Measurements from ENCODE around the gene DNAH17.

The DNAH17 gene

GRCh38 chr17:78408476-78409050, 168.6 kb downstream of the DNAH17 start:
- no peak for DNase-seq

DNA sequence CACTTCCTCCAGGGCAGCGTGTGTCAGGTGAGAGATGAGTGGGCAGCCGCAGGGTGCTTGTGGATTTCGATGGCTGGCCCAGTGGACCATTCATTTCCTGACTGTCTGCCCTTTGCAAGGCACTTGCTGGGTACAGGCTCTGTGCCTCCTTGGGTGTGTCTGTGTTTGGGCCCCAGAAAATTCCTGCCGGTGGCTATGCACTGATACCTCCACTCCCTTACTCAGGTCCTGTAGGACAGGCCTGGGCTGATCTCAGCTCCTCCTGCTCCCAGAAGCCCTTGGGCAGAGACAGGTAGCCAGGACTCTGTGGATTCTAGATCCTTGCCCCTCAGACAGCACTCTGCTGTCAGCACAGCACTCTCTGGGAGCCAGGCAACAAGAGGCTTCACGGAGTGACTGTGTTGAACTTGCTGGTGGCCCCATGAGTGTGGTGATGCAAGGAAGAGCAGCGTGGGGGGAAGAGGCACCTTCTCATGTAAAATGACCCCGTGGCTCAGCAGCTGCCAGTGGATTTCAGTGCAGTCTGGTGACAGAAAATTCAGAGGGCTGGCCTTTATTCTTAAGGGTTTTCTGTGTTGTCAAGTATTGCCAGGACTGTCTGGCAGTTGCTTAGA, 169.7 kb downstream of the DNAH17 start:
- no peak for DNase-seq

DNA sequence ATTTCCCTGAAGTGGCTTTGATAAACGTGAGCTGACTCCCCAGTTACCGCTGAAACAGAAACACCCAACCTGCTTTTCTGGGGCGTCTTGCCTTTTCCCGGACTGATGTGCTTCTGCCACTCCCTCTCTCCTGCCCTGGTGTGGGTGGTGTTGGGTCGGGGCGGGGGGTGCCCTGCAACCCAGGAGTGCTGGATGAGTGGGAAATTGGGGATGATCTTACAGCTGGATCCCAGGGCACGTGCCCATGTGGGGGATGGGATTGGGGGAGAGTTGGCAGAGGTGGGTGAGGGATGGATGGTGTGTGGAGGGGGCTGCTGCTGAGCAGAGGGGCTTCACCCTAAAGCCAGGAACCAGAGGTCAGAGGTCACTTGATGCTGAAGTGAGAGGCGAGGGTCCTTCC, 170.3 kb downstream of the DNAH17 start:
- no peak for DNase-seq

DNA sequence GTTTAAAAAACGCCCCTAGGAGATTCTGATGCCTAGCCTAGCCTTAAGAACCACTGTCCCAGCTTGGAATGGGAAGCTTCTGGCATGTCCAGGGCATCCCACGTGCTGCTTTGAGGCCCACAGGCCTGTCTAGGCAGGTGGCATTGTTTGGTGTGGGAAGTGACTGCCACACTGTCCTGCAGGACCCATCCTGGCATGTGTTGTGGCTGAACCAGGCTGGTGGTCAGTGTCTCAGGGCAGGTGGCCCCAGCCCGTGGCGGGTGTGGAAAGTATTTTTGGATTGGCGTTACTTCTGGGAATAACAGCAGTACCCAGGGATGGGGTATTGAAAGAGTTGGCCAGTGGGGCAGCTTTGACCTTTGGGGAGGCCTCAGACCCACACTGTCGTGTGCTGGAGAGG, 170.8 kb downstream of the DNAH17 start:
- DNase-seq: no peak

GRCh38 chr17:78403822-78404221, 173.4 kb downstream of the DNAH17 start:
- no peak for DNase-seq

GRCh38 chr17:78401891-78402290, 175.3 kb downstream of the DNAH17 start:
- DNase-seq: no peak

DNA sequence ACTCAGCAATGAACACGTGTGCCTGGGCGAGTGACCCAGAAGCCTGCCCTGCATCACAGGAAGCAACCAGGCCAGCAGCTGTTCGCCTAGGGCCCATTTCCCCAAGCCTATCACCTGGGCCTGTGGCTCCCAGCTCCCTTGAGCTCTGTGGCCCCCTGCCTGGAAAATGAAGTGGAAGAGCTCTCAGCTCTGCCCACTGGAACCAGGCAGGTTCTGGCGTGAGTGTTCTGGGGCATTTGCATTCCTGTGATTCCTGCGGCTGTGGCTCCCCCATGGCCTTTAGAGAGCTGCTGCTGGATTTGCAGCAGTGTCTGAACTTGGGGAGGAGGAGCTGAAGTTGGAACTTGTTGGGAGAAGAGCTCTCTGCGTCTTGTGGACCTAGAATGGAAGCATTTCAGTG, 175.9 kb downstream of the DNAH17 start:
- DNase-seq: peak; percentile 57

GRCh38 chr17:78400581-78401240, 176.5 kb downstream of the DNAH17 start:
- no peak for DNase-seq

DNA sequence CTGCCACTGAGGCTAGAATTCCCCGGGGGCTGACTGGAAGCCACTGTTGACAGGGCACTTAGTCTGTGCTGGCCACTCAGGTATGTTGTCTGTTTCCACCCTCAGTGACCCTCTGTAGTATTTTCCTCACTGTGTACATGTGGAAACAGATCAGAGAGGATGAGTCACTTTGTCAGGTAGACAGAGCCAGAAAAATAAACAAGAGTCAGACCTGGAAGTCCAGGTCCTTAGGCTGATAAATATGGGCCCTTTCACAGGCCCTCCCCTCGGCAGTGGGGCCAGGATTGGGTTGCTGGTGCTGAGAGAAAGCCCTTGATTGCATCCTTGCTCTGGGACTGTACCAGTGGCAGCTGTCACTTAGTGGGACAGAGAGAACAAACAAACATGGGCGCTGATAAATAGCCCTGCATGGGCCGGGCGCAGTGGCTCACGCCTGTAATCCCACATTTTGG, 177.5 kb downstream of the DNAH17 start:
- DNase-seq: no peak

GRCh38 chr17:78399028-78399692, 178.0 kb downstream of the DNAH17 start:
- no peak for DNase-seq

DNA sequence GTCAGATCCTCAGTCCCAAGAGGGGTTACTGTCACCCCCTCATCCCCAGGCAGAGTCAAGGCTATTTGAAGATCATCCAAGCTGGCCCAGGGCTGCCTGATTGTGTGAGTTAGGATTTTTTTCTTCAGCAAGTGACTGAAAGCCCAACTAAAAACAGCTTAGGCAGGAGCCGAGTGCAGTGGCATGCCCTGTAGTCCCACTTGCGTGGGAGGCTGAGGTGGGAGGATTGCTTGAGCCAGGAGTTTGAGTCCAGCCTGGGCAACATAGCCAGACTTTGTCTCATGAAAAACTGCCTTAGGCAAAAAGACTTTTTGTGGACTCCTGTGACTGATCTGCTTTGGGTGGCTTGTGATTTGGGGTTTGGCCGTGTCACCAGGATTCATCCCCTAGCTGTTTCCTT, 178.8 kb downstream of the DNAH17 start:
- DNase-seq: no peak

DNA sequence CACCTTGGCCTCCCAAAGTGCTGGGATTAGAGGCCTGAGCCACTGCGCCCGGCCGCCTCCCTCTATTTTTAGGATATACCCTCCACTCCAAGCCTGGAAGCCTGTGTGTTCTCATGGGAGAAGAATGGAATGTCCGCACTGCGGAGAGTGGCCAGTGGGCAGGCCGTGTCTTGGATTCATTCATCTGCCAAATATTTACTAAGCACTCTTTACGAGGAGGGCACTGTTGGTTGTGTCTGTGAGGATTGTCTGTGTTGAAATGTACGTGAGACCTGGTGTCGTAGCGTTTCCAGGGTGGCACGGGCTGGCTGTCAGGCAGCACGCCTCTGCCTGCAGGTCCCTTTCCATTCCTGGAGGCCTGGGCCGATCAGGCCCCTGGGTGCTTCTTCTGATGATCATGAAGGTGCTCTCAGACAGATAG, 179.5 kb downstream of the DNAH17 start:
- DNase-seq: peak; percentile 50

GRCh38 chr17:78396441-78397337, 180.5 kb downstream of the DNAH17 start:
- DNase-seq: peak; percentile 67

GRCh38 chr17:78395155-78395554, 182.0 kb downstream of the DNAH17 start:
- no peak for DNase-seq

- no peak for DNase-seq
Observed at GRCh38 chr17:78394209-78394608, 183.0 kb downstream of the DNAH17 start.

- DNase-seq: no peak
Observed at GRCh38 chr17:78393575-78393974, 183.6 kb downstream of the DNAH17 start.

GRCh38 chr17:78392295-78392694, 184.9 kb downstream of the DNAH17 start:
- no peak for DNase-seq

- DNase-seq: peak; percentile 51
Observed at GRCh38 chr17:78391843-78392242, 185.4 kb downstream of the DNAH17 start.

DNA sequence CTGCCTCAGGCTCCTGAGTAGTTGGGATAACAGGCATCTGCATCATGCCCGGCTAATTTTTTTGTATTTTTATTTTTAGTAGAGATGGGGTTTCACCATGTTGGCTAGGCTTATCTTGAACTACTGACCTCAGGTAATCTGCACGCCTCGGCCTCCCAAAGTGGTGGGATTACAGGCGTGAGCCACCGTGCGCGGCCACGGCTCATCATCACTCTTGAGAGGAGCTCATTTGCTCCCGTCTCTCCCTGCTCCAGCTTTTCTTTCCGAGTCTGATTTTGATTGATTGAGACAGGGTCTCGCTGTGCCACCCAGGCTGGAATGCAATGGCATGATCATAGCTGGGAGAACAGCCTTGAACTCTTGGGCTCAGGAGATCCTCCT, 186.2 kb downstream of the DNAH17 start:
- DNase-seq: no peak

DNA sequence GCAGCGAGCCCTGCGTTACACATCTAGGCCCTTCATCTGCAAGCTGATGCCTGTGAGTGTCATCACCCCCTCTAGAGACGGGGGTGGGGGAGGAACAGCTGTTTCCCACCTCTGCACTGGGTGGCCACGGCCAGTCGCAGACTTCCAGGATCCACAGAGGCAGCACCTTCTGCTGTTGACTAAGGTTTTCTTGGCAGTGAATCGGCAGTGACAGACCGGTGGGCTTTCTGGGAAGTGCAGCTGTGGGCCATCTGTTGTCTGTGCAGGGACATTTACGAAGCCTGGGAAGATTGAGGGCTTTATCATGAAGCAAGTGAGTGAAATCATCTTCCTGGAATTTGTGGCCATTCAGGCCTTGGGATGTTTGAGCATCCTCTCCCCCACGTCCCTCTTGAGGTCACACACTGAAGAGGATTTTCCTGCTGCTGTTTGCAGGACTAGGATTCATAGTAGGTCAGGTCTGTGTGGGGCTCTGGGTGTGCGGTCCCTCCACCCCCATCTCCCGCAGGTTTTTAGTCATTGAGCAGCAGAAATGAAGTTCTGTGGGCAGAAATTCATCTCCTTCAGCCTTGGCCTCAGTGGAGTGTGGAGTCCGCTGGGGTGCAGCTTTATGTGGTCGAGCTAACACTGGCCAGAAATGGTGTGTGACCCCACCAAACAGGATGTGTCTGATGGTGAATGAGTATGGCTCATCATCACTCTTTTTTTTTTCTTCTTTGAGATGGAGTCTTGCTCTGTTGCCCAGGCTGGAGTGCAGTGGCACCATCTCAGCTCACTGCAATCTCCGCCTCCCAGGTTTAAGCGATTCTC, 186.8 kb downstream of the DNAH17 start:
- DNase-seq: peak; percentile 99

- peak; percentile 32 for DNase-seq
Observed at GRCh38 chr17:78387977-78388941, 188.9 kb downstream of the DNAH17 start.
